ENCODE data around the gene XYLT2. TPM values are rescaled to one million over a fixed set of nuclear protein-coding genes. Genes with fewer than 3 reads are reported as not detected.

The XYLT2 gene
- total RNA-seq, 1 experiment from 2014 or later, result 26.4 TPM

GRCh38 chr17:50356892-50357510 lies 11.1 kb downstream of the XYLT2 start:
- H3K9me3 Mint-ChIP-seq, result no peaks in the 10 kb centered on the region
- Histone ChIP-seq H4K8ac (replicated peaks; ENCODE audit: insufficient read length, low read depth, low read length) (no peak overlapping the region), H3K56ac (ENCODE audit: insufficient read length, low read depth, low read length) (no peak overlapping the region), H3K23me2 (ENCODE audit: insufficient read length, low read depth, low read length, poor library complexity, severe bottlenecking) (no peaks in the 10 kb centered on the region), H2BK120ac (ENCODE audit: low read depth, low read length, poor library complexity, severe bottlenecking) (no peak overlapping the region), H3K4me2 (ENCODE audit: insufficient read depth, insufficient read length, low read length) (no peak overlapping the region), H3K9me3 (ENCODE audit: control insufficient read depth, low read depth, low read length) (no peaks in the 10 kb centered on the region), H3K23ac (ENCODE audit: insufficient read length, low read depth, low read length) (no peak overlapping the region), H3K27ac (ENCODE audit: insufficient read length, low read depth, low read length) (no peak overlapping the region), H2AK5ac (ENCODE audit: insufficient read length, low read length) (no peak overlapping the region), H3K14ac (ENCODE audit: insufficient read depth, low read length) (no peak overlapping the region), H2BK5ac (ENCODE audit: insufficient read length, low read length) (no peak overlapping the region), H4K20me1 (ENCODE audit: control insufficient read depth, insufficient read depth, insufficient read length) (no peaks in the 10 kb centered on the region), H3K27me3 (ENCODE audit: insufficient read depth, low read length) (no peaks in the 10 kb centered on the region), H2AFZ (ENCODE audit: low read length) (no peak overlapping the region), H3T11ph (ENCODE audit: low read length) (no peak overlapping the region), H3K4me1 (ENCODE audit: insufficient read depth, low read length) (no peaks in the 10 kb centered on the region), H4K5ac (ENCODE audit: insufficient read length, low read depth, low read length) (no peak overlapping the region), H2BK20ac (ENCODE audit: low read depth, low read length, poor library complexity, severe bottlenecking) (no peak overlapping the region), H2BK12ac (ENCODE audit: insufficient read length, low read depth, low read length) (no peak overlapping the region), H3K18ac (ENCODE audit: insufficient read length, low read depth, low read length) (no peak overlapping the region), H3K9ac (ENCODE audit: extremely low read depth, insufficient read length, low read length) (no peak overlapping the region), H3K79me1 (ENCODE audit: insufficient read depth, low read depth, low read length, poor library complexity, severe bottlenecking) (no peaks in the 10 kb centered on the region), H4K91ac (ENCODE audit: insufficient read length, low read depth, low read length) (no peak overlapping the region), H3K4ac (ENCODE audit: low read depth, low read length) (no peak overlapping the region), H2BK15ac (ENCODE audit: low read depth, low read length) (no peak overlapping the region), H3K79me2 (ENCODE audit: insufficient read depth, low read length) (no peaks in the 10 kb centered on the region)
- no peak for DNase-seq
- no CpG with 5 or more reads among the region's 12 CpGs for WGBS (ENCODE audit: extremely low coverage, insufficient read length, low lambda C conversion rate)
- TF ChIP-seq, protein P1, sequence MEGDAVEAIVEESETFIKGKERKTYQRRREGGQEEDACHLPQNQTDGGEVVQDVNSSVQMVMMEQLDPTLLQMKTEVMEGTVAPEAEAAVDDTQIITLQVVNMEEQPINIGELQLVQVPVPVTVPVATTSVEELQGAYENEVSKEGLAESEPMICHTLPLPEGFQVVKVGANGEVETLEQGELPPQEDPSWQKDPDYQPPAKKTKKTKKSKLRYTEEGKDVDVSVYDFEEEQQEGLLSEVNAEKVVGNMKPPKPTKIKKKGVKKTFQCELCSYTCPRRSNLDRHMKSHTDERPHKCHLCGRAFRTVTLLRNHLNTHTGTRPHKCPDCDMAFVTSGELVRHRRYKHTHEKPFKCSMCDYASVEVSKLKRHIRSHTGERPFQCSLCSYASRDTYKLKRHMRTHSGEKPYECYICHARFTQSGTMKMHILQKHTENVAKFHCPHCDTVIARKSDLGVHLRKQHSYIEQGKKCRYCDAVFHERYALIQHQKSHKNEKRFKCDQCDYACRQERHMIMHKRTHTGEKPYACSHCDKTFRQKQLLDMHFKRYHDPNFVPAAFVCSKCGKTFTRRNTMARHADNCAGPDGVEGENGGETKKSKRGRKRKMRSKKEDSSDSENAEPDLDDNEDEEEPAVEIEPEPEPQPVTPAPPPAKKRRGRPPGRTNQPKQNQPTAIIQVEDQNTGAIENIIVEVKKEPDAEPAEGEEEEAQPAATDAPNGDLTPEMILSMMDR (conservative IDR thresholded peaks at IDR 0.05), result no peak
- no peak overlapping the region for H3K27ac Mint-ChIP-seq
- H3K4me1 Mint-ChIP-seq, result peaks cover 3 to 4% of the 10 kb centered on the region in 2 experiments
- H3K27me3 Mint-ChIP-seq (ENCODE audit: low read depth), result no peaks in the 10 kb centered on the region; the same call in 1 of the 2 replicates
- H3K36me3 Mint-ChIP-seq (ENCODE audit: insufficient read depth in 1 of 3, low read depth in 3 of 3), result peaks cover 18 to 57% (median 54%) of the 10 kb centered on the region in 3 experiments; a peak in 6 of 7 replicates
- H3K4me3 Mint-ChIP-seq, result no peak overlapping the region
